GM12874 (cell line): ENCODE measurements around the gene F13A1.

Experiments used
- TF ChIP-seq, protein P1 (sequence below): IDR thresholded peaks from 2 replicates; pipeline ENCODE4 v1.5.1; 2011; ENCODE audit warnings: low read depth, mild to moderate bottlenecking, control low read depth, low read length, moderate library complexity; ENCODE audit not compliant: insufficient read depth

Gene F13A1

DNA sequence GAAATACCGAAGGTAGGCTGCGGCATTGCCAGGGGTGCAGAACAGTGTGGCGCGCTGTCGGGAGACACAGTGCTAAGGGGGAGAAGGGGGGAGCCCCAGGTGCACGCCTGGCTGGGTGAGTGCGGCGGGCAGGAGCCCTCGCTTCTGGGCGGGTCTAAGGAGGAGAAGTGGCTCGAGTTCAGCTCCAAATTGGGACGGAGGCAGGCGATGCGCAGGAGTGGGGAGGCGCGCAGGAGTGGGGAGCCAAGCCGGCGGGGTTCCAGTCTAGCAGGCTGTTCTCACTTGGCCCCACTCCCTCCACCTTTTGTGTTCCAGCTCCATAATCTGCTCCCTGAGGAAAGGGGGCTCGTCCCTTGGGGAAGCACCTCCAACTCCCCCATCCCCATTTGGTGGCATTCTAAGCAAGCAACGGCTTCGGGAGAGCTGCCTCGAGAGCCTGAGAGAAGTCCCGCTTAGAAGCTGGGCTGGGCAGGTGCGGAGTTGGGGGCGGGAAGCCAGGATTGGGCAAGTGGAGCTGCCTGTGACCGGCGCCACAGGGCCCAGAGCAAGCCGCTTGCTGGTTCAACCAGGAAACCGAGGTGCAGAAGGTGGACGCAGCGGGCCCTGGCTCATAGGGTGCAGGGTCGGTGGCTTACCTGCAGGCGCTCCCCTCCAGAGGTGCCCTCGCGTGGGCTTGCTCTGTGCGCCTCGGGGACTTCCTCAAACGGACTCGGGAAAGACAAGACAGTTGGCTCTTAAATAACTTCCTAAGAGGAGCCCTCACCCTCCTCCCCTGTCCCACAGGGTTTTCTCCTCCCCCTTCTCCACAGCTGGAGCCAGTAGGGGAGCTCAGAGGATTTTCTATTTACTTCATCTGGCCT lies at the start of gene F13A1:
TSS of gene F13A1 (minus strand) at position 711 of the 860 bp plus-strand sequence. CDS start 1,998 bp downstream, outside the sequence.
- TF ChIP-seq, protein P1, sequence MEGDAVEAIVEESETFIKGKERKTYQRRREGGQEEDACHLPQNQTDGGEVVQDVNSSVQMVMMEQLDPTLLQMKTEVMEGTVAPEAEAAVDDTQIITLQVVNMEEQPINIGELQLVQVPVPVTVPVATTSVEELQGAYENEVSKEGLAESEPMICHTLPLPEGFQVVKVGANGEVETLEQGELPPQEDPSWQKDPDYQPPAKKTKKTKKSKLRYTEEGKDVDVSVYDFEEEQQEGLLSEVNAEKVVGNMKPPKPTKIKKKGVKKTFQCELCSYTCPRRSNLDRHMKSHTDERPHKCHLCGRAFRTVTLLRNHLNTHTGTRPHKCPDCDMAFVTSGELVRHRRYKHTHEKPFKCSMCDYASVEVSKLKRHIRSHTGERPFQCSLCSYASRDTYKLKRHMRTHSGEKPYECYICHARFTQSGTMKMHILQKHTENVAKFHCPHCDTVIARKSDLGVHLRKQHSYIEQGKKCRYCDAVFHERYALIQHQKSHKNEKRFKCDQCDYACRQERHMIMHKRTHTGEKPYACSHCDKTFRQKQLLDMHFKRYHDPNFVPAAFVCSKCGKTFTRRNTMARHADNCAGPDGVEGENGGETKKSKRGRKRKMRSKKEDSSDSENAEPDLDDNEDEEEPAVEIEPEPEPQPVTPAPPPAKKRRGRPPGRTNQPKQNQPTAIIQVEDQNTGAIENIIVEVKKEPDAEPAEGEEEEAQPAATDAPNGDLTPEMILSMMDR: no peak

GRCh38 chr6:6368684-6369052 lies 48.2 kb upstream of the F13A1 start:
- TF ChIP-seq, protein P1: no peak

DNA sequence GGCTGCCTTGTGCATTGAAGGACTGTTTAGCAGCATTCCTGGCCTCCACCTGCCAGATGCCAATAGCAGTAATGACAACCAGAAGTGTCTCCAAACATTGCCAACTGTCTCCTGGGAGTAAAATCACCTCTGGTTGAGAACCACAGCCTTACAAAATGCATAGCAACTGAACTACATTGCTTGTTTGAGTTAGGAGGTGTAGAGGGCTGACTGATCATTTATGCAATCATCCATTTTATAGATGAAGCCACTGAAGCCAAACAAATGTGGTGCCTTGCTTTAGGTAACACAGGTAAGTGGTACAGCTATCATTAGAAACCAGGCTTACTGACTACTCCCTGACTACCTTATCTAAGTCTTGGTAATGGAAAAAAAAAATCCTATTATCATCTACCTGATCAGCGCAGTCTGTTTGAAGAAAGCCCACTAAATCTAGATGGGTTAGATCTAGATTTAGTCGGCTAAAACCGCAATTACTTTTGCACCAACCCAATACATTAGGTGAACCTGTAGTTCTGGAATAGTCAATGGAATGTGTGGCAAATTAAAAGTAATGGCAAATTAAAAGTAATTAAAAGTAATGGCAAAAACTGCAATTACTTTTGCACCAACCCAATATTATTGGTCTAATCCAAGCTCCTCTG lies 47.7 kb upstream of the F13A1 start:
- TF ChIP-seq, protein P1: no peak

GRCh38 chr6:6366803-6367202 lies 46.3 kb upstream of the F13A1 start:
- TF ChIP-seq, protein P1: no peak

DNA sequence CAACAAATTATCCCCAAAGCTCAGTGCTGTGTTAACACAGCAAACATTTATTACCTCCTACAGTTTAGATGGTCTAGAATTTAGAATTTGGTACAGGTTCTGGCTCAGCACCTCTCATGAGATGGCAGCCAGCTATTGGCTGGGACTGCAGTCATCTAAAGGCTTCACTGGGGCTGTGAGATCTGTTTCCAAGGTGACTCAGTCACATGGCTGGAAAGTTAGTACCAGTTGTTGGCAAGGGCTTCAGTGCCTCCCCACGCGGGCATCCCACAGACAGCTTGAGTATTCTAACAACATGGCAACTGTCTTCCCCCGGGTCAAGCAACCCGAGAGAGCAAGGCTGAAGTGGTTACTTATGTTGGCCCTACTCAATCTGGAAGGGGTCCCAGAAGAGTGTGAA lies 44.8 kb upstream of the F13A1 start:
- TF ChIP-seq, protein P1: no peak

DNA sequence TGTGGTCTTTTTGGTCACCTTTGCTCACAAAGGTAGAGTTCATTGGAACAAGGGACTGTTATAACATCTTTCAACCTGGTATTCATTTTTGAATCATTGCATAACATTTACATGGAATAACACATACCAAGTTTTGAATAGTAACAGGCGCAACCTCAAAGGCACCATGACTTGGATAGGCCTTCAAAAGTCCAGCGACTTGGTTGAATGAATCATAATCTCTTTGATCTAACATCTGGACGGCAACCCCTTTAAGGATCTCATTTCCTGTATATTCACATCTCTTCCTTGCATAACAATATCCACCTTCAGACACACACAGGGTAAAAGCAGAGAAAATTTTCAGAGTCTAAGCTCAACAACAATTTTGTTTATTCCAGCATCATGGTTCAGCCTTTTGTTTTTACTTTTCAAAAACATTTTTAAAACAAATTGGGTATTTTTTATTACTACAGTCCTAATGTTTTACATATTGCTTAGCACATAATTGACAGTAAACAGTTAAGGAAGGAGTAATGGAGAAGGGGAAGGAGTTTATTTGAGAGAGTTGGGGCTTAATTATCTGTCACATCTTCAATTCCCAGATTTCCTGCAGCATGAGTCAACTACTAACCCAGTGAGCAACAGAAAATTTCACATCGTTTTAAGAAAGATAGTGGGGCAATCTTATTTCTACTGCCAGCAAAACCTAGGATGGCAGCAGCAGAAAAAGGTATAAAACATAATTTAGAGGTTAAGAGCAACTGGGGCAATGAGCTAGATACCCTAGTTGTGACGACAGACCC lies 41.8 kb upstream of the F13A1 start:
- TF ChIP-seq, protein P1: no peak

- TF ChIP-seq, protein P1: no peak
Observed at GRCh38 chr6:6357530-6357929, 37.1 kb upstream of the F13A1 start.
